HuH-7.5 (cell line): ENCODE measurements around the gene DOCK4.

Source experiments
- DNase-seq: peaks from one replicate; pipeline ENCODE4 v3.0.0; 2011; ENCODE audit warnings: low spot score

DOCK4 gene

DNA sequence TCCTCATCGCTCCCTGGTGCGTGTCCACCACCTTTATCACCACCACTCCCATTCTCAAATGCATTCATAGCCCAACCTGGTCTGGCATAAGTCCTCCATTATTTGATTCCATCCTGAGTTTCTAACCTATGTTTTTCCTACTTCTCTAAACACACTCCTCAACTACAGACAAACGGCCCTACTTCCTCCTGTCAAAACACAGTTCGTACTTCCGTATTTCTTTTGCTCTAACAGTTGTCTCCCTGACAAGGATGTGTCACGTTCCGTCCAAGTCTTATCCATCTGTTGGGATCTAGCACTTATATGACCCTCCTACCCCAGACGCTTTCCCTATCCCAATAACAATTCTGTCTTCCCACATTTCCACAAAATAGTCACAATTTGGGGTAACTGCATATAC lies 46.8 kb downstream of the DOCK4 start:
- no peak for DNase-seq

DNA sequence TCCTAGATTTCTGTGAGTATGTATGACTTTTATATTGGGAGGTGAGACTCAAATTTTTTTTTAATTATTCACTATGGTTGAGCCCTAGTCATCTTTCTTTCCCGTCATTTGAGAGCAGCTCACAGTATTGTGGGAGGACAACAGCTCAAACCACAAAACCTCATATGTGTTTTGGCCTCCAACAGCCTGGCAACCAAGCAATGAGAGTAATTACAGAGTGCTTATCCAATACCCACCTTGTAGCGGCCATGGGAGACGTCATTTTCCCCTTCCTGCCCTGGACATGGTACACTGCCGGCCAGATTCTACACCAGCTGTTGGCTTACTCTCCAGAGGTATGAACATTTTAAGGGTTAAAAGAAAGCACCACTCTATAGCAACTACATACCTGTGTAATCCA lies 49.1 kb downstream of the DOCK4 start:
- no peak for DNase-seq

DNA sequence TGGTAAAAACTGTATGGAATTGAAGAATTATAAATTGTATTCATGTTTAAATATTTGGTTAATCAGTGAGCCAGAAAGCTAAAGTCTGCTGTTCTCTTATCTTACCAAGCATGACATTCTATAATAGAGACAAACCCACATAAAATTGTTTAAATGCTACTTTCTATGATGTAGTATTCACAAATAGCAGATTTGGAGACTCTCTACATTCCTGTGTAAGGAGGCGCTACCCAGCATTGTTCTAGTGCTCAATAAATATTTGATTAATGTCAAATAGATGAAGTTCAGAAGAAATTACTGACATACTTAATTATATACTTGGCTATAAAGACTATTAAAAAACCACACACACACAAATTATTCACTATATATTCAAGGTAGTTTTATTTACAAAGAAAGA lies 49.8 kb downstream of the DOCK4 start:
- DNase-seq, result no peak

DNA sequence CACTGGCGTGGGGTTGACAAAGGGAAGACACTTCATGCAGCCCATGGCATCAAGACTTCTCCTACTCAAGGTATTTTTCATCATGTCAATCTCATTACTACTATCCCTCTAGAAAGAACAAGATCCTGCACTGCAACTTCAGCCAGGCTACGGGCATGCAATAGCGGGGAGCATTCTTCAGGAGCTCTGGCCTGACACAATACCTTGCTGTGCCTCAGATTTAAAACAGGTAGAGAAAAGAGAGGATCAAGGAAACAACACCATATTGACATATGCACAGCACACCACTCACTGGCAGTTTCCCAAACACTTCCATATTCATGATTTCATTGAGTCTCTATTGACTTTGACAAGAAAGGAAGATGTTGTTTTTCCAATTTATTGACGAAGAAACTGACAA lies 51.5 kb downstream of the DOCK4 start:
- no peak for DNase-seq

DNA sequence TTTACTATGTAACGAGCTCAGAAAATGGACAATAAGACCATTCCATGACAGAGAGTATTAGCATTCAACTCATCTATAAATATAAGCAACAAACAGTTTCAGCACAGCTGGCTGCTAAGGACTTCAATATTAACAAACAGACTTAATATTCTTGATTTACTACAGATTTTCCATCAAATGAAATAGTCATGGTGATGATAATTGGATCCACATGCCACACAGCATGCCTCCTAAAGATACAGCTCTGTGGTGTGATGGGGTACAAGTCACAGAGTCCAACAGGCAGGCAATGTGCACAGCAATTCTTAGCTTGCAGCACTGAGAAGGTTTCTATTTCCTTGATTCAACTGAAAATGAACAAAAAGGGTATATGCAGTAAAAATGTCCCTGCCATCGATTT lies 54.0 kb downstream of the DOCK4 start:
- DNase-seq, result no peak

DNA sequence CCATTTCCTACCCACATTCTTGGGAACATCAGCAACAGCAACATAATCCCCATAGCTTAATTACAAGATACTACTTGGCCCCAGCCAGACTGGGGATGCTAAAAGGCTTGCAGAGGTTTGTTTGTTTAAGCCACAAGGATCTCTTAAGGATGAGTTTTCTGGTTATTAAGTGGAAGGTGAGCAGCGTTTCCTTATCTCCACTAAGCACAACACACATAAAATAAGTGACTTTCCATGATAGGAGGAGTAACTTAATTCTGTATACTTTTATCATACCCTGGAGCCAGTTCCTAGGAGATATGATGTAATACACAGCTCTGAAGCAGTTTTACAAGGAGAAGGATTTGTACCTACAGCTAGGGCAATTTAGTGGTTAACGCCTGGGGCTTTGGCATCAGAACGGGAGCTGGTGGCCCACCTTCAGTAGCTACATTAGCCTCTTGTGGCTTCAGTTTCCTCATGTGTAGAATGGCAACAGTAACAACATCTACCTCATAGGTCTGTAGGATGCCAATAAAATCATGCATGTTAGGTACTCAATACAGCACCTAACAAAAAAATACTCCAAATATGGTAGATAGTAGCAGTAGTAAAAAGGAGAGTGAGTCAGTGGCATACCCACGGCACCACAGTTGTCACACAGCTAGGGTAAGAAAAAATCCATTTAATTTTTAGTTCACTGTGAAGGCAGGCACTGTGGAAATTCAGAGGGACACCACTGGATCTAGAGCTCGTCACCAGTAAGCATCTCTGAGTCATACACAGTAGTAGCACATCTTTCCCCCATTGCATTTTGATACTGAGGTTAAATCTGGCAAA lies 55.2 kb downstream of the DOCK4 start:
- DNase-seq, result no peak

DNA sequence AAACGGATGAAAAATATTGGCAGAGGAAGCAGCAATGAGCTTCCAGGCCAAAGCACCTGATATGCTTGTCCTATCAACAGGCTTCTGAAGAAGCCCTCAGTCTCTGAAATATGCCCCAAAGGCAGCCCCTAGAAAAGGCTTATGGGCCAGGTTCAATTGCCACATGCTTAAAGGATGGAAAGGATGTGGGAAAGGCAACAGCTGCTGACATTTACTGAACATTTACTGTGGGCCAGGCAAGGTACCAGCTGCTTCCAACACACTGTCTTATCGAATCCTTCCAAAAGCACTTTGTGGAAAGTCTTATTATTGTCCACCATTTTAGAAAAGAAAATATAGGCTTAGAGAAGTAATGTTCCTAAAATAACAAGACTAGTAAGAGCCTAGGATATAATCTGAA lies 56.5 kb downstream of the DOCK4 start:
- DNase-seq, result no peak

DNA sequence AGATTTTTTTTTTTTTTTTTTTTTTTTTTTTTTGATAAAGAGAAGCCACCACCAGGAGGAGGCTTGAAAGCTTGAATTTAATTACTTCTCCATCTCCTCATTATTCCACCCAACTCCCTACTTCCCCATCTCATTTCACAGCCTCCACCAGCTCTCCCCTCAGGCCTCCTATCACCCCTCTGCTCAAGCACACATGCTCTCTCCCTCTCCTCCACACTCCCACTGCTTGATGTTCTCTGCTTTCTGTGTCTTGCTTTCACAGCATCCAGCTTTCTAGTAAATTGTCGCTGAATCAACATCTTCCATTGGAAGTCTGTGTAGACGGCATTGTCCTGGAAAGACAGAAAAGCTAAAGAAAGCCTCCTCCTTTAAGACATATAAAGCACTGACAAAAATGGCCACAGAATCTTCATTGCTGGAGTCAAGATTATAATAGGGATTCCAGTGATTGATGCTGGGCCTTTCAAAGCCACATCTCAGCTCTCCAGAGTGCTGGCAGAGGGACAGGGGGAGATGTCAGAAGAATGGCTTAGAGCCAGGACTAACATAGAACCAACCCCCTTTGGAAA lies 58.3 kb downstream of the DOCK4 start:
- no peak for DNase-seq

DNA sequence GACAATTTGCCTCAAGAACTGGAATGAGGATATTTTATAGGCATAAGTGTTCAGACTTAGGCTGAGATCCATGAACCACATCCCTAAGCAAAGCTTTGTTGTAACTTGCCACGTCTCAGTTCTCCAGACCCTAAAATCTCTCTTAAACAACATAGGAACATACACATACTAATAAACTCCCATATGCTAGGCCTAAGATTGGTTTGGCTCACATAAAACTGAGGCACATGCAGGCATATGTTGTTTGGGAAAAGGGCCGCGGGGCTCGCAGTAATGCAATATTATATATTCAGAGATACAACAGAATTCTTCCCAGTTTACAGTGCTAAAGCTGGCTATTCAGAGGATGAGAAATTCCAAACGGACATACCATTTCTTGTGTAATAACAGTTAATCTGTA lies 61.0 kb downstream of the DOCK4 start:
- no peak for DNase-seq

DNA sequence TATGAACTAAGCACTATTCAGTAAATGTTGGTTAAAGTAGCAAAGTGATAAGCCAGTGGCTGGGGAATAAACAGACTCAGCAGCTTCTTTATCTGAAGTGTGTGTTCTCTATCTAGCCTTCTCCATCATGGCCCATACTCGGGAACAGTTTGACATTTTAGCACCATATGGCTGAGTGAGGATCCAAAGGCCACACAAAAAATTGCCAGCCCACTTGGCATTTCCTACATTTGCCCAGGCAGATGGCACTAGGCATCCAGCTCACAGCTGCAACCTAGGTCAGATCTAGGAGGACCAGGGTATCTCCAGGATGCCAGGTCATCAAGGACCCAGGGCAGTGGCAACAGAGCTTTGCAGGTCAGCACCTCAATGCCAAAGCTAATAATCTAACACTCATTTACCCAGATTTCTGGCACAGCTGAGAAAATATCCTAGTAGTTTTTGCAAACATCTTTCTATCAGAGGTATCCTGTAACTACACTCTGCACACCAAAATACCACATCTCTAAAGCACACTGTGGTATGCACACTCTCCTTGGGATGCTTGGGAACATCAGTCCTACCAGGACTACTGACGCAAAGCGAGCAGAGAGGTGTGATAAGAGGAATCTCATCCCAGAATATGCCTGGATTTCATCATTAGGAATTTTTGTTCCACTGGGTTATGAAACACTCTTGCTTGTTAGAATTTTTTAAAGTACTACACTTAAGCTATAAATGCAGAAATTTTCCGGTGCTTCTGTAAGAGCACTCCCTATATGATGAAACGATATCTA lies 61.7 kb downstream of the DOCK4 start:
- no peak for DNase-seq

DNA sequence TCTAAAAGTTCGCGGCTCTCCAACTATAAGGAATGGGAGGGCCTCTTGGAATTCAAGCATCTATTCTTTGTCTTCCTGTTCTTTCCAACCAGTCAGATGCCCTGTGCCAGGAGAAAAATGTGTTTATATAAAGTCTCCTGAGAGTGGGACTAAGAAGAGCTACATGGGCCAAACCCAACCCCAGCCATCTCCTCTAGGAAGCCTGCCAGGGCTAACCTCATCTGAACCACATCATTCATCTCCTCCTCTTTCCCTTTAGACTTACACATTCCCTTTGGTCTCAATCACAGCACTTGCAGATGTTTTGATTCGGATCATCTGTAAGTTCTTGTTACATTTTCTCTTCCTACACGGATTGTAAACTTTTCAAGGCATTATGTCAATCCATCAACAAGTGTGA lies 62.6 kb downstream of the DOCK4 start:
- no peak for DNase-seq

DNA sequence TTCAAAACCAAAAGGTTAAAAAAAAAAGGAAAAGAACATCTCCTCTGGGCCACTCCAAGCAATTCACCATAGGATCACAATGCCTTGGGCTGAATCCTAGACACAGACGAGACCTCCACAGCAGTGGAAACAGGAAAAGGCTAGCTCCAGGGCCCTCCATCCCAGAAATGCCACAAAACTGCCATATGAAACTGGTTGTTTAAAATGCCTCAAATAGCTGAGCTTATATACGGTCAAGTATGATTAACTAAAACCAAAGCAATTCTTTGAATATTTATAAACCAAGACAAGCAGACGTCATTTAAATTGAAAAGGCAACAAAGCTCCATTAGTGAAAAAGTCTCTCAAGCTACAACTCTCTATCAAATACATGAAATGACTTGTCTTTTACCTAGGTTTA lies 63.1 kb downstream of the DOCK4 start:
- no peak for DNase-seq

DNA sequence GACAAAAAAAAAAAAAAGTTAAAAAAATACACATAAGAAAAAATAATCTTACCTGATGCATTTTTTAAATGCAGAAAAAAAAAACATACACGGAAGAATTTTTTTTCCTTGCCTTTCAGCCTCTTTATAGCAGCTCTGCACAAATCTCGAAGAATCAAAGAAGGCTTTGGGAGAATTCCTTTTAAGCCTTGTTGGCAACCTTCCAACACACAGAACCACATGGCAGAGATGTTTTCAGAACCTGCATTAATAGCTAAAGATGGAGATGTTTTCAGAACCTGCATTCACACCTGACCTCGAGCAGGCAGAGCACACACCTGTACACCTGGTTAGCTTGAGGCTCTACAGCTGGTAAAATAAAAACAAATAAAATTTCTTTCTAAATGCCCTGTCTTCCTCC lies 65.6 kb downstream of the DOCK4 start:
- no peak for DNase-seq

DNA sequence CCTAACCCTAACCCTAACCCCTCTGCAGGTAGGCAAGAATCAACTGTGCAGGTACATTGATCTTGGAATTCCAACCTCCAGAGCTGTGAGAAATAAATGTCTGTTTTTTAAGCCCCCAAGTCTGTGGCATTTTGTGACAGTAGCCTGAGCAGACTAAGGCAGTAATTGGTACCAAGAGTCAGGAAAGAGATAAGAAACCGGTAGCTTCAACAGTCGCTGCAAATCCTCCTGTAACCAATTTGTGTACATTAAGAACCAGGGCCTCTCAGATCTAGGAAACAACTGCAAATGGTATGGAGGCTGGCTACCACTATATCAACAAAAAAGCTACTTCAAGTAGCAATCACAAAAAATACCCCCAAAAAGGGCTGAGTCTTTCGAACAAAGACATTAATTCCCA lies 67.3 kb downstream of the DOCK4 start:
- no peak for DNase-seq

DNA sequence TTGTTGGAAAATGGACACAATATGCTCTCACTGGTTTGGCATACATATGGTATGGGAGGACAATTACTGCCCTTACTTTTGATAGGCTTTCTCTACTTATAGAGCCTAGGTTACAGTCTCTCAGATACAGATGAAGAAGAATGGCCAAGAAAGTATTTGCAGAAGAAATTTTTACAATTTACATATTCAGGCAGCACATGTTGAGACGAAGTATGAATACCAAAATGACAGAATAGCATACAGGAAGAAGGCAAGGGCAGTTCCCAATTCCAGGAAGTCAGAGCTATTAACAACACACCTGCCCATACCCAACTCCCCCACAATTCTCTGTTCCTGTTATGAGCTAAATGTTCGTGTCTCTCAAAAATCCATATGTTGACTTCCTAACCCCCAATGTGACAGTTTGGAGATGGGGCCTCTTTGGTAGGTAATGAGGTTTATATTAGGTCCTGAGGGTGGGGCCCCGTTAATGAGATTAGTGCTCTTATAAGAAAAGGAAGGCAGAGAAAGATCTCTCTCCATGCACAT lies 67.8 kb downstream of the DOCK4 start:
- DNase-seq, result no peak

DNA sequence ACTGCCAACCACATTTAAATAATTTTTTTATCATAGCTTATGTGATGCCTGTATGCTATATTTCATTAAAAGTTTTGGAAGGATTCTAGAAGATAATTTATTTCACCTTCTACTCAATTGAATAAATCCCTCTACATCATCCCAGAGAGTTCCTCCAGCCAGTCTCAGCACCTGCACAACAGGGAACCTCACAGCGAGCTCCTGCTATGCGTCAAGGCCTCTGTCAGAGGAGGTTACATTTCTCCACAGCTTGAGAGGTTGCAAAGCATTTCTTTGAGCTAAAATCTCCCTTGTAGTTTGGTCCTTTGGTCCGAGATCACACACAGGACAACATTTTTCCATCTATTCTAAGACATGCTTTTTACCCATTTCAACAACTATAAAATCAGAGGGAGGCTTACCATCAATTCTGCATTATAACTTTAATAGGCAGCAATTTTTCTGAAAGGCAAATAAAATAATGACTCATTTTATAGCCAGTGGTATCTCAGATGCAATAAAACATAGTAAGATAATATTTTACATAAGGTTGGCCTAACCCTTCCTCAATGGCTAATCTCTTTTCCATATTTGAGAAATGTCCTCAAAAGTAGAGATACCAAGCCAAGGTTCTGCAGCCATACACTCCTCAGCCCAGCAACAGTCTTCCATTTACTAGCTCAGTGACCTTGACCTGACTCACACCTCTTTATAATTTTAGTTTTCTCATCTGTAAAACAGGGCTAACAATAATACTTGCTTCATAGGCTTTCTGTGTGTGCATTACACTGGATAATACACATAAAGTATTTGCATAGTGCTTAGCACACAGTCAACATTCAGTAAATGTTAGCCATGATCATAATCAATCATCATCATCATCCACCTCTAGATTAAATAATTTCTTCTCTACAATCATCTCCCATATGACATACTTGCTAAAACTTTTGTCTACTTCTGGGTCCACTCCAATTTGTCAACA lies 68.8 kb downstream of the DOCK4 start:
- DNase-seq, result no peak

DNA sequence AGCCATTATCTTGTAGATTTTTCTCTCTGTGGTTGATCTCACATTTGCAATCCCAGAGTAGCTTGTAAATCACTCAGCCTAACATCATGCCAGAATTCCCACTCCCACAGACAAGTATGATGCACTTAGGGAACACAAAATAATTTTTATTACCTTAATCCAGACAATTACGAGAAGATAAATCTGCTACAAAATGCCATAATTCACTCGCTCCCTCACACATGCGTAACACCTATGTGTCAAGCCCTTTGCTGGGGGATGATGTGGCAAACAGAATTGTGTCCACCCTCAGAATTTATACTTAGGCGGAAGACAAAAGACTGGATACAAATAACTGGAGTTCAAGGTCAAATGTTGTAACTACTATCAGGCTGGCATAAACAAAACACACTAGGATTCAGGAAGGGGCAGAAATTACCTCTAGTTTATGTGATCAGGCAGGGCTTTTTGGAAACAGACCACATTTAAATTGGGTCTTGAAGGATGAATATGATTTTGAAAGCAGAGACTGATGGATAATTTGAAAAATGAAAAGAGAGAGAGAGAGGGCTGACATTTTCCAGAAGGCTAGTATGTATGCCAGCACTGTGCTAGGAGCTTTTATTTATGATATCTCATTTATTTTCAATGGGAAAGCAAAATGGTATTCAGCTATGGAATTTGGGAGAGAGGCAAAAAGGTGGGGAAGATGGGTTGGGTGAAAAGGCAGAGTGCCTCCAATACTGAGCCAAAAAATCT lies 69.8 kb downstream of the DOCK4 start:
- DNase-seq, result no peak

DNA sequence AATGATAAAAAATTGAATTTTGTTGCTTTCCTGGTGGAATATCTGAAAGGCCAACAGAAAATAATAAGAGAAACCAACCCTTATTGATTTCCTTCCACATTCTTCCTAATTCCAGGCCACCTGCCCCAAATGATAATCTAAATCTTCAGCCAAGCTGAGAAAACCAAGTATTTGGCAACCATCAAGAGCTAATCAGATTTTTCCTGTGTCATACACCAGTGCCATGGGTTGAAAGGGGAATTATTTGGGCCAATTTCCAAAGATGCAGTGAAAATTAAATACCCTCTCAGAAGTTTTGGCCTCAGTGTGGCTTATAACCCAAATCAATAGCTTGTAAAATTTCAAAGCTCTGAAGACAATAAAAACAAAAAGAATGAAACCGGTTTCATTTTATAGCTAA lies 70.4 kb downstream of the DOCK4 start:
- no peak for DNase-seq

DNA sequence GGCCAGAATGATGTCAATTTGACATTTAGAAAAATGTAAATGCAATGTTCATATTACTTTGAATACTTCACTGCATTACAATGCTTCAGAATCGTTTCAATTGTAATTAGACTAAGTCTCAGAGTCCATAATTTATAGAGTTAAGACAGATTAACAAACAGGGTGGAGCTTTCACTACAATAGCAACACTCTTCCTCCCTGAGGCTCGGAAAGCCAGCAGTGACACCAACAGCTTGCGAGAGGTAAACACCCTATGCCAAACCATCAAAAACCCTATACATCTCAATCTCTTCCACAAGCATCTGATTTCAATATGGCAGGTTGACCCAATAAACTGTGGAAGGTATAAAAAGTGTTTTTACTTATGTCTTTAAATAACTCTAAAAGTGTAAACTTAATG lies 72.2 kb downstream of the DOCK4 start:
- no peak for DNase-seq

DNA sequence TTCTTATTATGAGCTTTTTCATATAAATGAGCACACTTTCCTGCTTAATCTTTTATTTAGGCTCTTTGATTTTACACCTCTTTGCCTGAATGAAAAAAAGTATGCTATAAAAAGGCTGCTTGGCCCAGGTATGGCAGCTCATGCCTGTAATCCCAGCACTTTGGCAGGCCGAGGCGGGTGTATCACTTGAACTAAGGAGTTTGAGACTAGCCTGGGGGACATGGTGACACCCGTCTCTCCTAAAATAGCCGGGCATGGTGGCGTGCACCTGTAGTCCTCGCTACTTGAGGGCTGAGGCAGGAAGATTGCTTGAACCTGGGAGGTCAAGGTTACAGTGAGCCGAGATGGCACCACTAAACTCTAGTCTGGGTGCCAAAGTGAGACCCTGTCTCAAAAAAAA lies 72.9 kb downstream of the DOCK4 start:
- no peak for DNase-seq

DNA sequence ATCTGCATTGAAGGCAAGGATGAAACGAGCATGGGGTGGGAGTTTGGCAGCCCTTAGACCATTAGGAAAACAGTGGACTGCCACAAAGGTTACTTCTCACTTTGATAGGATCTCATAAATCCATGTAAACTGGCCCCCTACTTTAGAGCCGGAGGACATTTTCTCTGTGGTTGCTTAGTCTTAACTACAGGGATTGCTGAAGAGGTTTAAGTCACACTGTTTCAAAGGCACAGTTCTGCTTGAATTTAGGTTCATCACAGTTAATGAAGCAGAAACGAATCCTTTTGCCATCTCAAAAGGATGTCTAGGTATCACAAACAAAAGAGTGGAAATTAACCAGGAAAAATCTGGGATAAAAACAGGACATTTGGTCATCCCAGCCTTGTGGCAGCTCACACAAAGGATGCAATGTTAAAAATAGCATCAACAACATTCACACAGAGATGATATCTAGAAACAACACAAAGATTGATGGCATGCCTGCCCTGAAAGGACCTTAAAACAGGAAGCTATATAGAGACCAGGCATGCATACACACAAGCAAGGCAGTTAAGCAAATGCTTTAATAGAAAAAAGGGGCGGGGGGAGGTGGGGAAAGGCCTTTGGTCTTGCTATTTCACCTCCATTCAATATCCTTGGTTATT lies 74.0 kb downstream of the DOCK4 start:
- no peak for DNase-seq
